Glutamatergic neuron (in vitro differentiated cells): ENCODE data around the gene ABCB6. TPM values are rescaled to one million over a fixed set of nuclear protein-coding genes. Genes with fewer than 3 reads are reported as not detected.

Source experiments
- DNase-seq: peaks from one replicate; pipeline ENCODE4 v3.0.0; 2022
- H3K27ac Mint-ChIP-seq: one replicate; pipeline ENCODE4 v1.8.0; 2020; ENCODE audit warnings: mild to moderate bottlenecking, mixed read lengths, inconsistent platforms; ENCODE audit not compliant: unreplicated experiment
- H3K27me3 Mint-ChIP-seq: one replicate; pipeline ENCODE4 v1.8.0; 2020; ENCODE audit warnings: mild to moderate bottlenecking, moderate library complexity, mixed read lengths, inconsistent platforms; ENCODE audit not compliant: unreplicated experiment
- H3K36me3 Mint-ChIP-seq: one replicate; pipeline ENCODE4 v1.8.0; 2020; ENCODE audit warnings: mild to moderate bottlenecking, mixed read lengths, inconsistent platforms; ENCODE audit not compliant: unreplicated experiment
- H3K4me1 Mint-ChIP-seq: one replicate; pipeline ENCODE4 v1.8.0; 2020; ENCODE audit warnings: mild to moderate bottlenecking, low read depth, mixed read lengths, inconsistent platforms; ENCODE audit not compliant: unreplicated experiment
- H3K4me3 Mint-ChIP-seq: one replicate; pipeline ENCODE4 v1.8.0; 2020; ENCODE audit warnings: mild to moderate bottlenecking, mixed read lengths, inconsistent platforms; ENCODE audit not compliant: unreplicated experiment
- H3K9me3 Mint-ChIP-seq: one replicate; pipeline ENCODE4 v1.8.0; 2020; ENCODE audit warnings: mild to moderate bottlenecking, moderate library complexity, mixed read lengths, inconsistent platforms; ENCODE audit not compliant: unreplicated experiment
- total RNA-seq: library from RNA; stranded (reverse); fragmentation: NEBNext Ultra II Directional; extraction: Animal tissue kit (Norgen Biotek cat#: 25700); gene quantifications from one replicate; pipeline ENCODE4 v1.2.1, GENCODE V29; 2021; ENCODE audit not compliant: unreplicated experiment
- TF ChIP-seq, protein P1 (sequence below): fragments of 200-600 bp; sonication (generic); IDR thresholded peaks from one replicate; pipeline ENCODE4 v1.5.0; 2021; ENCODE audit not compliant: partially characterized antibody, unreplicated experiment

Gene ABCB6
- total RNA-seq, 1 donor from 2014 or later: 49.4 TPM

DNA sequence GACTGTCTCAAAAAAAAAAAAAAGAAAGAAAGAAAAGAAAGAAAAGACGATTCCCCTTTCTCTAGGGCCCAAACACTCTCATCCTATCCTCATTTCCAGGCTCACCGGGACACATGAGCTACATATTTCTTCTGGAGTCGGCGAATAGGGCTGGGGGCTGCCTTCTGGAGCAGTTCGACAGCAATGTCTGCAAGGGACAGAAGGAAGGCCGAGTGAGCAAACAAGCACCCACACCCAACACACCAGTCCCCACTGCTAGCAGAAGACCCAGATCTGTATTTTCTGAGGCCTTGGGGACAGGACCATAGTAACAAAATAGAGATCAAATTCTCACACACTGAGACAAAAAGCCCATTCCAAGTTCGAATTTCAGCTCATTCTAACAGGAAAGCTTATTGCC is 43.3 kb downstream of the ABCB6 start:
- Mint-ChIP-seq H3K4me1 (peaks cover 16% of the 10 kb centered on the region), H3K27ac (peak overlapping the region; percentile 82), H3K4me3 (peak overlapping the region; percentile 89), H3K27me3 (peaks cover 25% of the 10 kb centered on the region), H3K9me3 (peaks cover 23% of the 10 kb centered on the region), H3K36me3 (no peaks in the 10 kb centered on the region)
- TF ChIP-seq, protein P1, sequence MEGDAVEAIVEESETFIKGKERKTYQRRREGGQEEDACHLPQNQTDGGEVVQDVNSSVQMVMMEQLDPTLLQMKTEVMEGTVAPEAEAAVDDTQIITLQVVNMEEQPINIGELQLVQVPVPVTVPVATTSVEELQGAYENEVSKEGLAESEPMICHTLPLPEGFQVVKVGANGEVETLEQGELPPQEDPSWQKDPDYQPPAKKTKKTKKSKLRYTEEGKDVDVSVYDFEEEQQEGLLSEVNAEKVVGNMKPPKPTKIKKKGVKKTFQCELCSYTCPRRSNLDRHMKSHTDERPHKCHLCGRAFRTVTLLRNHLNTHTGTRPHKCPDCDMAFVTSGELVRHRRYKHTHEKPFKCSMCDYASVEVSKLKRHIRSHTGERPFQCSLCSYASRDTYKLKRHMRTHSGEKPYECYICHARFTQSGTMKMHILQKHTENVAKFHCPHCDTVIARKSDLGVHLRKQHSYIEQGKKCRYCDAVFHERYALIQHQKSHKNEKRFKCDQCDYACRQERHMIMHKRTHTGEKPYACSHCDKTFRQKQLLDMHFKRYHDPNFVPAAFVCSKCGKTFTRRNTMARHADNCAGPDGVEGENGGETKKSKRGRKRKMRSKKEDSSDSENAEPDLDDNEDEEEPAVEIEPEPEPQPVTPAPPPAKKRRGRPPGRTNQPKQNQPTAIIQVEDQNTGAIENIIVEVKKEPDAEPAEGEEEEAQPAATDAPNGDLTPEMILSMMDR: no peak
- no peak for DNase-seq

DNA sequence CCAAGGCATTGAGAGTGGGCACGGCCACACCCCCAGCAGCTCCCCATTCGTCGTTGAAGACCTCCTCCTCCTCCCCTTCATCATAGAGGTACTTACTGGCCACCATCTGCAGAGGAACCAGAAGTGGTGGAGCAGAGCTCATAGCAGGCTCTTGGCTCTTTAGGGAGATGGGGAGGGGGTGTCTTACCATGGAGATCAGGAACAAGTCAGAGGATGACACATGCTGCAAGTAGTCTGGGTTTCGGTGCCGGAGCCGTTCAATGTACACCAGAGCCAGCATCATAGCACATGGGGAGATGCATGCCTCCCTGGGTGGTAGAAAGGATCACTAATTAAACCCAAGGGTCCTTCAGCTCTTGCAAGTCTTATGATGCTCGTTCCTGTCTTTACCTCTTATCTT is 44.0 kb downstream of the ABCB6 start:
- peaks cover 25% of the 10 kb centered on the region for H3K9me3 Mint-ChIP-seq
- H3K36me3 Mint-ChIP-seq: no peaks in the 10 kb centered on the region
- H3K4me3 Mint-ChIP-seq: peak overlapping the region; percentile 89
- TF ChIP-seq, protein P1: no peak
- DNase-seq: no peak
- H3K27me3 Mint-ChIP-seq: peaks cover 25% of the 10 kb centered on the region
- H3K4me1 Mint-ChIP-seq: peaks cover 16% of the 10 kb centered on the region
- no peak overlapping the region for H3K27ac Mint-ChIP-seq

DNA sequence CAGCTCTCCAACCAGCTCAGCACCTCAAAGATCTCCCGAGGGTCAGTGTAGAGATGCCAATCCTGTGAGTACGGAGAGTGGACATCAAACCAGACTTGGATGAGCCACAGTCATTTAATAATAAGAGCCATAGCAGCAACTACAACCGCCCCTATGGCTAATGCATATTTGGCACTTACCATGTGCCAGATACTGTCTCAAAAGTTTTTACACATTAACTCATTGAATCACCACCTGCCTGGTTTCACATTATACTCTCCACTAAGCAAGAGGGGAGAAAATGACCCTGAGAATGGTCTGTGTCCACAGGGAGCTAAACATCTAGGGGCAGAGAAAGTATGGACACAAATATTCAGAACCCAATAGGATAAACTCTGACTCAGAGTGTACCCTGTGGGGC is 44.6 kb downstream of the ABCB6 start:
- TF ChIP-seq, protein P1: no peak
- Mint-ChIP-seq H3K27me3 (peaks cover 23% of the 10 kb centered on the region), H3K4me3 (peak overlapping the region; percentile 55), H3K9me3 (peaks cover 23% of the 10 kb centered on the region), H3K36me3 (no peaks in the 10 kb centered on the region), H3K4me1 (peaks cover 14% of the 10 kb centered on the region), H3K27ac (peak overlapping the region; percentile 36)
- DNase-seq: no peak

DNA sequence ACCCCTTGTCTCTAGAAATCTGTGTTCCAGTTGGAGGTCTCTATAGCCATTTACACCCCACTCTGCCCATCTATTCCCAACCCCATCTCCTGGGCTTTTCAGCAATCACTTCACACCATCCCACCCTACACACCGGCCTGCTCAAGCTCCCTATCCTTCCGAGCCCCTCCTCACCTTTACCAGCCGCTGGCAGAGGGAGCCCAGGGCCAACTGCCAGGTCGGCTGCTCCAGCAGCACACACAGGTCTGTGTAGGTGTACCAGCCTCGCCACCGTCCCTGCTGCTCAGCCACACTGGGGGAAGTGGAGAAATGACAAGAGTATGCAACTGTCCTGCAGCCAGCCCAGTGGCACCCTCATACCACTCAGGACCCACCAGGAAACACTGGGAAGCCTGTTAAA is 45.6 kb downstream of the ABCB6 start:
- Mint-ChIP-seq H3K9me3 (peaks cover 18% of the 10 kb centered on the region), H3K27ac (no peak overlapping the region), H3K4me1 (peaks cover 11% of the 10 kb centered on the region), H3K4me3 (no peak overlapping the region), H3K36me3 (no peaks in the 10 kb centered on the region), H3K27me3 (peaks cover 18% of the 10 kb centered on the region)
- TF ChIP-seq, protein P1: no peak
- DNase-seq: no peak

DNA sequence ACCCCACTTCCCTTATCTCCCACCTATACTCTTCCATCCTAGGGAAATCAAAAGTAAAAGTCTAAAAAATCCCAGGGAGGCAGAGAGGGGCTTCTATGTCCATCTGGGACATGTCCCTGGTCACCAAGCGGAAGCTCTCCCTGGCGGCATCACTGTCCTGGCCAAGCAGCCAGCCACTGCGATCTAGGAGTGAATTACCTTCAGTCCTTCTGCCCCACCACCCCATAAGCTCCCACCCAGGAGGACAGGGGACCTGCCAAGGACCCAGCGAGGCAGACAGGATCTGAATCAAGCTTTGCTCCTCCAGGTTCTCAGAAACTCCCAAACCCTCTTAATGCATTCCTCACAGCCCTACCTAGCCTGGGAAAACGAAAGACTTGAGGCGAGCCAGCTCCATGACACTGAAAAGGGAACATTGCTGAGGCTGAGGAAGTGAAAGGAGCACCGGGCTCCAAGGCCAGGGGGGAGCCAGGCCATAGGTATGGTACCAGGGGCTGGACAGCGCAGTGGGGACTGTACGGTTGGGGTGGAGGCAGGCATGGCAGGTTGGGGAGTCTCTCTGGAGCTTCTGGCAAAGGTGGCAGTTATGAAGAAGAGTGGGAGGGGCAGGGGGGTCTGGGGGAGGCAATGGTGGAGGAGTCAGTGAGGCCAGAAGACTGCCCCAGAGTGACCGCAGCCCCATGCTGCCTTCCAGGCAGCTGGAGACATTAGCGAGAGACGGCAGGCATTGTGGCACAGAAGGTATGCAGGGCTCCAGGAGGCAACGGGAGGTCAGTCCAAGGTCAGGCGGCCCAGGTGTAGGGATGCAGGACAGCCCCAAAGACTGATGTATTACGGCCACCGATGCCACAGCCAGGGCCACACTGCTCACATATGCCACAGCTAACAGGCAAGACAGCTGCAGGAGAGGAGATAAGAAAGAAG is 46.3 kb downstream of the ABCB6 start:
- Mint-ChIP-seq H3K36me3 (no peaks in the 10 kb centered on the region), H3K27ac (no peak overlapping the region), H3K27me3 (peaks cover 15% of the 10 kb centered on the region), H3K9me3 (peaks cover 17% of the 10 kb centered on the region), H3K4me1 (peaks cover 11% of the 10 kb centered on the region), H3K4me3 (no peak overlapping the region)
- TF ChIP-seq, protein P1: no peak
- DNase-seq: no peak
